K562 (cell line): ENCODE data around the gene LNX2. TPM values are rescaled to one million over a fixed set of nuclear protein-coding genes. Genes with fewer than 3 reads are reported as not detected.
"Not testable (repeated sequence)": the region's sequence is repeated elsewhere in the genome, so short reads cannot be mapped to it uniquely, and the experiment has no call there.

ENCODE experiments used
- ATAC-seq: fragments of 200-7000 bp; cut with Tn5 transposase; 3 replicates; pipeline ENCODE4 v1.9.1; 2020; ENCODE audit warnings: moderate library complexity
- BruUV-seq: library from RNA; stranded (reverse); fragments of 400-500 nt; replicated peaks from 2 replicates; lab custom pipeline; 2021; lab: Mats Ljungman, UMichigan
- CTCF ChIA-PET: fragments of 300-600 bp; formaldehyde crosslinking; extraction: SDS; loops from one replicate; lab custom pipeline; 2021; ENCODE audit warnings: low intra/inter-chr PET ratio; lab: Yijun Ruan, JAX
- POLR2A ChIA-PET: fragments of 300-600, 350-650 bp; sonication (Branson Sonifier 250); formaldehyde crosslinking; extraction: SDS; loops from one replicate; lab custom pipeline; 2021; ENCODE audit warnings: antibody characterized with exemption, inconsistent platforms; lab: Yijun Ruan, JAX
- DNase-seq, 4 experiments: peaks; one replicate each; pipeline versions ENCODE4 v3.0.0 to v3.0.0-alpha.2; 2011 to 2018; ENCODE audit warnings: low spot score in 3 of 4, mixed read lengths in 3 of 4; ENCODE audit errors: extremely low read depth in 1 of 4
- FAIRE-seq: peaks from 2 replicates; lab custom pipeline; 2011; peaks lifted over from hg19 to GRCh38; lab: Jason Lieb, UNC
- H2AFZ ChIP-seq: 2 replicates; pipeline ENCODE4 v1.6.0; 2011; ENCODE audit warnings: low read depth, low read length, control low read depth, inconsistent platforms
- H3K27ac ChIP-seq: fragments of 200-600 bp; 3 replicates; pipeline ENCODE4 v1.8.0; 2011; ENCODE audit warnings: low read depth, mild to moderate bottlenecking, control low read depth, inconsistent platforms, low read length, moderate library complexity, mixed read lengths; ENCODE audit errors: extremely low read depth
- H3K27me3 ChIP-seq, 2 experiments: fragments of 300-600 bp in 1 of 2; 2 replicates in 1 of 2; 3 replicates in 1 of 2; pipeline versions ENCODE4 v1.6.0 to v1.8.0; 2011; ENCODE audit warnings: inconsistent platforms in 2 of 2, low read length in 2 of 2, mild to moderate bottlenecking in 1 of 2, mixed read lengths in 1 of 2, moderate library complexity in 1 of 2; ENCODE audit not compliant: control insufficient read depth in 2 of 2, insufficient read depth in 2 of 2
- H3K36me3 ChIP-seq: fragments of 300-600 bp; 3 replicates; pipeline ENCODE4 v1.8.0; 2011; ENCODE audit warnings: mild to moderate bottlenecking, low read length, inconsistent platforms; ENCODE audit not compliant: control insufficient read depth, insufficient read depth
- H3K4me1 ChIP-seq, 2 experiments: fragments of 200-600 bp in 1 of 2; replicated peaks in 1 of 2; 2 replicates in 1 of 2; 3 replicates in 1 of 2; pipeline versions ENCODE4 v1.5.1 to v1.8.0; 2011; ENCODE audit warnings: inconsistent platforms in 2 of 2, low read length in 2 of 2, mild to moderate bottlenecking in 1 of 2, mixed read lengths in 1 of 2, moderate library complexity in 1 of 2; ENCODE audit not compliant: control insufficient read depth in 2 of 2, insufficient read depth in 2 of 2
- H3K4me2 ChIP-seq: 2 replicates; pipeline ENCODE4 v1.6.1; 2011; ENCODE audit warnings: low read length, control low read depth, inconsistent platforms, mixed read lengths; ENCODE audit not compliant: insufficient read depth
- H3K4me3 ChIP-seq: fragments of 200-600 bp; sonication (generic), shearing (Covaris generic); 2 replicates; pipeline ENCODE4 v1.5.1; 2016; ENCODE audit warnings: control low read depth, inconsistent platforms
- H3K79me2 ChIP-seq: fragments of 200-600 bp; 3 replicates; pipeline ENCODE4 v1.8.0; 2011; ENCODE audit warnings: low read length, inconsistent platforms; ENCODE audit not compliant: control insufficient read depth, insufficient read depth
- H3K9ac ChIP-seq, 2 experiments: 2 replicates each; pipeline versions ENCODE4 v1.6.0 to v1.6.1; 2011; ENCODE audit warnings: low read depth in 2 of 2, low read length in 2 of 2, control low read depth in 1 of 2, inconsistent platforms in 1 of 2, mild to moderate bottlenecking in 1 of 2, mixed read lengths in 1 of 2; ENCODE audit not compliant: insufficient read depth in 1 of 2
- H3K9me1 ChIP-seq: one replicate; pipeline ENCODE4 v1.6.0; 2011; ENCODE audit warnings: inconsistent platforms, mild to moderate bottlenecking, low read length, moderate library complexity; ENCODE audit not compliant: control insufficient read depth, insufficient read depth
- H3K9me3 ChIP-seq: replicated peaks from 2 replicates; pipeline ENCODE4 v1.5.1; 2011; ENCODE audit warnings: low read depth, low read length, inconsistent platforms; ENCODE audit not compliant: control insufficient read depth, insufficient read depth
- H4K20me1 ChIP-seq: replicated peaks from 2 replicates; pipeline ENCODE4 v1.6.1; 2011; ENCODE audit warnings: low read length, inconsistent platforms, mixed read lengths; ENCODE audit not compliant: control insufficient read depth, insufficient read depth
- DNMT1 ChIP-seq: fragments of 450-650 bp; IDR thresholded peaks from 2 replicates; pipeline ENCODE4 v1.6.1; 2016; ENCODE audit warnings: antibody characterized with exemption, mild to moderate bottlenecking
- FOXK2 ChIP-seq, 2 experiments: fragments of 450-650 bp; IDR thresholded peaks in 1 of 2; conservative IDR thresholded peaks in 1 of 2; 2 replicates each; pipeline ENCODE4 v1.6.1; 2016; ENCODE audit warnings: low read depth in 2 of 2, mild to moderate bottlenecking in 1 of 2
- NFIC ChIP-seq: fragments of 450-650 bp; IDR thresholded peaks from 2 replicates; pipeline ENCODE4 v1.6.1; 2017; ENCODE audit warnings: mild to moderate bottlenecking, inconsistent platforms
- RBFOX2 ChIP-seq: fragments of 200-400 bp; formaldehyde crosslinking; IDR thresholded peaks from 2 replicates; pipeline ENCODE4 v1.6.1; 2017; ENCODE audit warnings: low read depth, mild to moderate bottlenecking, low read length, moderate library complexity
- ZC3H11A ChIP-seq: IDR thresholded peaks from 2 replicates; pipeline ENCODE4 v1.6.1; 2012; ENCODE audit warnings: low read depth, low read length, improper control_type of control experiment
- ZNF384 ChIP-seq: IDR thresholded peaks from 2 replicates; pipeline ENCODE4 v1.6.1; 2012; ENCODE audit warnings: low read depth, low read length, improper control_type of control experiment
- ZNF518B ChIP-seq: fragments of 250-450 bp; sonication (Bioruptor Pico); IDR thresholded peaks from 2 replicates; pipeline ENCODE4 v1.5.0; 2021; ENCODE audit warnings: mild to moderate bottlenecking, moderate library complexity
- WGBS: fragments of 100-300 bp; shearing (Covaris generic); methylation state at CpG from one replicate; pipeline ENCODE4 v1.1.6; 2016; ENCODE audit warnings: low coverage, mixed read lengths; ENCODE audit not compliant: insufficient coverage; ENCODE audit errors: missing lambda C conversion rate; 5-methylcytosine and 5-hydroxymethylcytosine counted together
- in situ Hi-C: fragments of 300-500 bp; cut with MboI; formaldehyde crosslinking; loops from 4 replicates; pipeline ENCODE4 v1.15.0; 2018; ENCODE audit warnings: inconsistent platforms, mixed read lengths
- intact Hi-C: fragments of 100-400 bp; cut with micrococcal nuclease; formaldehyde crosslinking; loops from 2 replicates; pipeline ENCODE4 v1.14.2; 2022
- polyA plus RNA-seq, 8 experiments: library from polyadenylated mRNA; depleted of rRNA in 4 of 8; stranded (reverse) in 5 of 8; unstranded in 3 of 8; fragments of >200 nt; fragmentation: Nextera tagmentation in 2 of 8; fragmentation: Illumina TruSeq in 1 of 8; extraction: Ambion mirVana in 2 of 8; extraction: Trizol in 1 of 8; gene quantifications; 2 replicates each; pipeline versions ENCODE4 v1.2.1 to v1.2.3, GENCODE V29; 2011 to 2014; ENCODE audit warnings: inconsistent platforms in 1 of 8, missing spikeins in 1 of 8
- total RNA-seq, 7 experiments: library from RNA; depleted of rRNA in 6 of 7; stranded (reverse); fragments of >200 nt in 6 of 7; fragmentation: Illumina TruSeq in 2 of 7; extraction: Trizol in 2 of 7; gene quantifications; 2 replicates each; pipeline versions ENCODE4 v1.2.1 to v1.2.3, GENCODE V29; 2011 to 2021; ENCODE audit warnings: low replicate concordance in 1 of 7

LNX2 gene
- total and polyA plus RNA-seq, 9 of the 15 experiments (the other 6 are each of a cell fraction or from before 2014, with no cell fraction given), result 1.5 to 5.5 (median 4.0) TPM

- ChIA-PET CTCF (no interaction called here), POLR2A (no interaction called here)
- Histone ChIP-seq H4K20me1 (no peaks in the 10 kb centered on the region), H3K9me1 (peaks cover 5% of the 10 kb centered on the region), H3K4me2 (no peak overlapping the region), H3K27me3 (no peaks in the 10 kb centered on the region), H3K4me1 (peaks cover 0 to 3% of the 10 kb centered on the region in 2 experiments; a peak in 2 of 5 replicates), H3K79me2 (peaks cover 22% of the 10 kb centered on the region), H3K36me3 (peaks cover 22% of the 10 kb centered on the region; the same call in 1 of the 3 replicates), H3K9ac (no peak overlapping the region), H3K27ac (no peak overlapping the region), H3K4me3 (no peak overlapping the region), H3K9me3 (no peaks in the 10 kb centered on the region), H2AFZ (no peak overlapping the region)
- intact Hi-C loops (no loop called here), in situ Hi-C loops (no loop called here)
- BruUV-seq, result no TSS peak
- DNase-seq, result no peak
- WGBS, result 100% methylated on average over 3 of the region's 4 CpGs
- no peak for ATAC-seq
- FAIRE-seq, result no peak
- TF ChIP-seq ZNF518B (CRISPR knock-in tag) (no peak), DNMT1 (no peak), FOXK2 (conservative IDR thresholded peaks at IDR 0.05 in 1 of 2, IDR thresholded peaks at IDR 0.05 in 1 of 2; ENCODE audit: low read depth in 2 of 2) (no peak), ZNF384 (no peak), ZC3H11A (no peak), NFIC (peak; percentile 21; the same call in 1 of the 2 replicates), RBFOX2 (no peak)
Observed at GRCh38 chr13:27631156-27631555, 10.8 kb upstream of the LNX2 start.

- H3K9me3 ChIP-seq, DNase-seq, FAIRE-seq, H3K4me2 ChIP-seq, BruUV-seq, H3K4me3 ChIP-seq, intact Hi-C loops, H3K4me1 ChIP-seq, ATAC-seq, H3K27me3 ChIP-seq, H3K27ac ChIP-seq, H2AFZ ChIP-seq, CTCF ChIA-PET, H3K9me1 ChIP-seq, H3K9ac ChIP-seq, in situ Hi-C loops, H4K20me1 ChIP-seq: not testable (repeated sequence)
- POLR2A ChIA-PET, result interaction anchor here (1.0 to 1.8 kb wide), 2 partner anchors 8 to 10 kb away, joined by 5 to 8 read pairs; partner anchors contain the start of gene LNX2
- Histone ChIP-seq H3K36me3 (peaks cover 42% of the 10 kb centered on the region), H3K79me2 (peaks cover 42% of the 10 kb centered on the region)
- WGBS, result 98% methylated on average over 4 of the region's 4 CpGs
Observed at GRCh38 chr13:27628766-27629165, 8.4 kb upstream of the LNX2 start.
